Measurements from ENCODE around the gene HK3.

DNA sequence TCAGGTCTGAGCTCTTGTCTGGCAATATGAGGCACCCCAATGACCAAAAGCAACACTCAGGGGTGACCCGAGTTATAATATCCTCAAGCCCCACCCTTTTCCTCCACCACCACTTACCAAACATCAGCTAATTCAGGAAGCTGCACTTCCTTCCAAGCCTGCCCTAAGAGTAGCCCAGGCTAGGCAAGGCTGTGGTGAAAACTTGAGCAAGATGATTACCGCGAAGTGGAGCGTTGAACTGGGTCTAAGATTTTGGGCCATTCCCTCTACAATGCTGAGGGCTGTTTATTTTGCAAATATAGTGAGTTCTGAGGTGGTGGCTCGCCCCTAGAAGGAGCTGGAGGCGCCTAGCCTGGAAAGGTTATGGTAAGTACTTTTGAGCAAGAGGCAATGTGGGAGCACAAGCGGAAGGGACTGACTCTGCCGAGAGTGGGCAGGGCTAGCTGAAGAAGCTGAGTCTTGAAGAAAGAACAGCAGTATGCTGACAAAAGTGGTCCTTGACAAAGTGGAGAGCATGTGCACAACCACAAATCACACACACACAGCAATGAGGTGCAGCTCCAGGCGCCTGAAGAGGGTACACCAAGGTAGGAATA lies at the start of gene HK3:
- TF ChIP-seq, protein P1, sequence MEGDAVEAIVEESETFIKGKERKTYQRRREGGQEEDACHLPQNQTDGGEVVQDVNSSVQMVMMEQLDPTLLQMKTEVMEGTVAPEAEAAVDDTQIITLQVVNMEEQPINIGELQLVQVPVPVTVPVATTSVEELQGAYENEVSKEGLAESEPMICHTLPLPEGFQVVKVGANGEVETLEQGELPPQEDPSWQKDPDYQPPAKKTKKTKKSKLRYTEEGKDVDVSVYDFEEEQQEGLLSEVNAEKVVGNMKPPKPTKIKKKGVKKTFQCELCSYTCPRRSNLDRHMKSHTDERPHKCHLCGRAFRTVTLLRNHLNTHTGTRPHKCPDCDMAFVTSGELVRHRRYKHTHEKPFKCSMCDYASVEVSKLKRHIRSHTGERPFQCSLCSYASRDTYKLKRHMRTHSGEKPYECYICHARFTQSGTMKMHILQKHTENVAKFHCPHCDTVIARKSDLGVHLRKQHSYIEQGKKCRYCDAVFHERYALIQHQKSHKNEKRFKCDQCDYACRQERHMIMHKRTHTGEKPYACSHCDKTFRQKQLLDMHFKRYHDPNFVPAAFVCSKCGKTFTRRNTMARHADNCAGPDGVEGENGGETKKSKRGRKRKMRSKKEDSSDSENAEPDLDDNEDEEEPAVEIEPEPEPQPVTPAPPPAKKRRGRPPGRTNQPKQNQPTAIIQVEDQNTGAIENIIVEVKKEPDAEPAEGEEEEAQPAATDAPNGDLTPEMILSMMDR (IDR thresholded peaks at IDR 0.05; ENCODE audit: low read length), result no peak
- no peak for TF ChIP-seq EZH2 (IDR thresholded peaks at IDR 0.05; ENCODE audit: borderline replicate concordance, low read length)

Measured in OCI-LY1 (cell line).